Stimulated activated CD8-positive, alpha-beta memory T cell treated with anti-CD3 and anti-CD28 coated beads, Interleukin-7, amount 100 ng/mL, for 24 hours (primary cell): ENCODE data around the gene MINDY4B.

ENCODE experiments used
- DNase-seq: peaks from one replicate; pipeline ENCODE4 v3.0.0-alpha.2; 2020; ENCODE audit warnings: low read depth

The MINDY4B gene

GRCh38 chr3:150844484-150844883 lies 60.8 kb downstream of the MINDY4B start:
- DNase-seq, result no peak

- no peak for DNase-seq
Observed at GRCh38 chr3:150843241-150843640, 62.0 kb downstream of the MINDY4B start.

- no peak for DNase-seq
Observed at GRCh38 chr3:150840802-150841515, 64.3 kb downstream of the MINDY4B start.

GRCh38 chr3:150830745-150831144 lies 74.5 kb downstream of the MINDY4B start:
- DNase-seq, result no peak

- no peak for DNase-seq
Observed at GRCh38 chr3:150830094-150830681, 75.1 kb downstream of the MINDY4B start.

- DNase-seq, result no peak
Observed at GRCh38 chr3:150829408-150829807, 75.8 kb downstream of the MINDY4B start.

GRCh38 chr3:150828997-150829396 lies 76.2 kb downstream of the MINDY4B start:
- DNase-seq, result no peak

GRCh38 chr3:150828261-150828660 lies 77.0 kb downstream of the MINDY4B start:
- DNase-seq, result no peak

GRCh38 chr3:150826466-150827282 lies 78.6 kb downstream of the MINDY4B start:
- no peak for DNase-seq

GRCh38 chr3:150825916-150826377 lies 79.3 kb downstream of the MINDY4B start:
- no peak for DNase-seq

- DNase-seq, result no peak
Observed at GRCh38 chr3:150825192-150825915, 79.9 kb downstream of the MINDY4B start.

GRCh38 chr3:150823277-150823676 lies 82.0 kb downstream of the MINDY4B start:
- no peak for DNase-seq

GRCh38 chr3:150822636-150823035 lies 82.6 kb downstream of the MINDY4B start:
- DNase-seq, result no peak
